DMS 273 (cell line): Measurements from ENCODE around the gene MUC13.

ENCODE experiments used
- DNase-seq: peaks from one replicate; lab custom pipeline; 2025; ENCODE audit not compliant: unreplicated experiment; lab: John Stamatoyannopoulos, UW

MUC13 gene

DNA sequence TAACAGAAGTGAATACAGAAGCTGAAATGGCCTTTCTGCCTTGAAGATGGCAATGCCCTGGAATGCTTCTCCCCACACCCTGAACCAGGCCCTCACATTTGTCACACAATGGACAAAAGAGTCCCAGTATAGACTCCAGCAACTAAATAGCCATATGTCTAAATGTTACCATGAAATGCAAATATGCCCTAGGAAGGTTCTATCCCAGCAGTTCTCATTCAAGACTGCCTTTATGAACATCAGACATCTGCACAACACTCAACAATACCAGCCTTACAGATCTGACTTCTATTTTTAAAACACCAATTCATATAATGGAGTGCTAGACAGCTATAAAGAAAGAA is 55.2 kb downstream of the MUC13 start:
- DNase-seq = no peak

DNA sequence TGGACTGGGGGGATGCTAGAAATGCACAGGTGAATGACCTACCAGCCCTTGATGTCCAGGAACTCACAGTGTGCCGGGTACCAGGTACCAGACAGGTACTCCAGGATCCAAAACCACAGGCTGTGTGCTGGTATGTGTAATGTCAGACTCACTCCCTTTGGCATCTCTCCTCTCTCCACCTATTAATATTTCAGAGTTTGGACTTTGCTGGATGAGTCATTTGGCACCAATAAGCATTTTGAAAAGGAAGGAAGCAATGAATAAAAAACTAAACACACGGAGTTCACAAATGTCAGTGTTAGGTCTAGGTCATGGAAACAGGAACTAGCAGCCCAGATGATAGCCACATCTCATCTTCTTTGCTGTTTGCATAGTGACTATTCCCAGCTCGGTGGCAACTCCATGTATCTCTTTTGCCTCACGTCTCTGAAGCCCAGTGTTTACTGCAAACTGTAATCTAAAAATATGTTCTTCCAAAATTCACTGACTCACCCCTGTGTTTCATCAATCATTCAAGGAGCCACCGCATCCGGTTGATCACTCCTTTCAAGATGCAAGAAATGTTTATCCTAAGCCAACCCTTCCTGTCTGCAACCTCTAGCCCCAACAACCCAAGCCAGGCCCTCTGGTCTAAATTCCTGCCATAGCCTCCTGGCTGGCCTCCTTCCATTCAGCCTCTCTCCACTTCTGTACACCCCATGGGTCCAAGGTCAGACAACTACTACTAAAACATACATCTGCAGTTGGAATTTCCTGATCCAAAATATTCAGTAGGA is 55.8 kb downstream of the MUC13 start:
- no peak for DNase-seq

DNA sequence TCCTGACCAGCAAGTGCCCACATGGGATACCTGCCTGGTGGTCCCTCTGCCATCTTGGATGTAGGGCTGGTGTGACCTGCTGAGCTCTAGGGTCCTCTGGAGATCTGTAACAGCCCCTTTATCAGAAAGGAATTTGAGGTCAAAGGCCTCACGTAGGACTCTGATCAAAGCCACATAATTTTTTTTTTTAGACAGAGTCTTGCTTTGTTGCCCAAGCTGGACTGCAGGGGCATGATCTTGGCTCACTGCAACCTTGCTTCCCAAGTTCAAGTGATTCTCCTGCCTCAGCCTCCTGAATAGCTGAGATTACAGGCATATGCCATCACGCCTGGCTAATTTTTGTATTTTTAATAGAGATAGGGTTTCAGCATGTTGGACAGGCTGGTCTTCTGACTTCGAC is 56.9 kb downstream of the MUC13 start:
- DNase-seq = no peak

DNA sequence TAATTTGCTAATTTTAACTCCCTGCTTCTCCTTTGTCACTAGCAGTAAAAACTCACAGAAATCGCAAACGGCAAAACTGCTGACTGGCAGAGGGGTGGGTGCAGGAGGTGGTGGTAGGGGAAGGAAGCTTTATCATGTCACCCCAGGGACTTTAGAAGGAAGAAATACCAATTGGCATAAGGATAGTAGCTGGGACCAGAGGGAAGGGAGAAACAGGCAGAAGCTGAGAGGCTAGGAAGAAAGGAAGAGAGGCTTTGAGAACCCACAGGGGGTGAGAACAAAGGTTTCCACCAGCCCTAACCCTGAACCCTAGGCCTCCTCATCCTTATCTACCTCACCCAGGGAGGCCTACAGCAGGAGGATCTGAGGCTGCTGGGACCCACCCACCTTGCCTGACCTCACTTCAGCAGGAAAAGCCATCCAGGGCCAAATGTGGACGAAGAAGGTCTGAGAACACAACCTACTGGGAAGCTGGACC is 58.1 kb downstream of the MUC13 start:
- no peak for DNase-seq

DNA sequence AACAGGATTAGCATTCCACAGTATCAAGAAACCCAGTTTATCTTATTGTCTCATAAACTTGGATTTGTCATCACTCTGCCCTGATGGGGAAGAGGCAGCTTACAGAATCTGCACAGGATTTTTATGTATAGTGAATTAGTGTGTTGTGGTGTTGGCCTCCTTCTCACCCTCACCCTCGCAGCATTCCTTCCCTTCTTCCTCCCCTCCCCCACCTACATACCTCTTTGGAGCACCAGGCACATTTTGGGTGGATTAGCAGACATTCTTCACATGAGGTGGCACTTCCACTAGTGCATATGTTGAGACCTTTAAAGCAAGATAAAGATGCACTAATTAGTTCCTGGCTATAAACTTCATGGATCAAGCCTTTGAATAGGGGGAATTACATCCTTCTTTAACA is 61.3 kb downstream of the MUC13 start:
- DNase-seq = no peak

DNA sequence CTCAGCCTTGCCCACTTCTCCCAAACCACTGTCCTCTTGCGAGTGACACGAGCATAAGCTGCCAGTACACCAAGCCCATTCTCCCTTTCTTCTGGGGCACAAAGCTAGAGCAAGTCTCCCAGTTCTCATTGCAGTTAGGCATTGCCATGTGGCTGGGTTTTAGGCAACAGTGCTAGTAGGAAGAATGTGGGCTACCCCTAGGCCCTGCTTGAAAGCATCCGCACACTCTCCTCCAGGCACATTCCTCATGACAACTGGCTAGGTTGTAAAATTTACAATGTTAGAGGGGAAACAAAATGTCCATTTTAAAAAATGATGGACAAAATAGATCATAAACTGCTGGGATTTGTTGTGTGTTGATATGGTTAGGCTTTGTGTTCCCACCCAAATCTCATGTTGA is 67.0 kb downstream of the MUC13 start:
- DNase-seq = no peak

DNA sequence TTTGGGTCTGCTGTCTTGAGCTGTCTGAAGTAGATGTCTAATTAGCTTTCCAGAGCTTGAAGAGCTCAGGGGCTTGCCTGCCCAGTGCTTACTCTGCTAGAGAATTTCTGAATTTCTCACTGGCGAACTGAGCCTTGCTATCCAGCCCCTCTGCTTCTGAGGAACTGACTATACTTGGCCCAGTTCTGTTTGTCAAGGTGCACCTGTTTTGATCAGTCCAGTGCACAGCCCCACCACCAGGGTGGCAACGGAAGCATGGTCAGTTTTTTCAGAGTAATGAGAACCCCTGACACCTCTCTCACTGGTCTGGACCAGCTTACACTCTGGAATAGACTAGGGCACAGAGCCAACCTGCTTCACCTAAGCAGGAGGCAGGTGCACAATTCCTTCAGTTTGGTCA is 72.5 kb downstream of the MUC13 start:
- DNase-seq = no peak

DNA sequence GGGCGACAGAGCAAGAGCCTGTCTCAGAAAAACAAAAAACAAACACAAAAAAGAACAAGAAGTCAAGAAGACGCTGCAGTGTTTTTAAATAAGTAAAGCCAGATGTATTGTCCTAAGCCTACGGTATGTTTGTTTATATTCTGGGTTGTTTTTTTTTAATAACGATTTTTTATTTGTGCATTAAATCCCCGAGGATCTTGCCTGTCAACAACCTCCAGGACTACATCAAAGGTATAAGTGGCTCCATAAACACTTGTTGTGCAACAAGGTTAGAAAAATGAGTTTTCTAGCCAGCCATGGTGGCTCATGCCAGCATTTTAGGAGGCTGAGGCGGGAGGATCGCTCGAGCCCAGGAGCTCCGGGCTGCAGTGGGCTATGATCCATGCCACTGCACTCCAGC is 73.5 kb downstream of the MUC13 start:
- DNase-seq = no peak

DNA sequence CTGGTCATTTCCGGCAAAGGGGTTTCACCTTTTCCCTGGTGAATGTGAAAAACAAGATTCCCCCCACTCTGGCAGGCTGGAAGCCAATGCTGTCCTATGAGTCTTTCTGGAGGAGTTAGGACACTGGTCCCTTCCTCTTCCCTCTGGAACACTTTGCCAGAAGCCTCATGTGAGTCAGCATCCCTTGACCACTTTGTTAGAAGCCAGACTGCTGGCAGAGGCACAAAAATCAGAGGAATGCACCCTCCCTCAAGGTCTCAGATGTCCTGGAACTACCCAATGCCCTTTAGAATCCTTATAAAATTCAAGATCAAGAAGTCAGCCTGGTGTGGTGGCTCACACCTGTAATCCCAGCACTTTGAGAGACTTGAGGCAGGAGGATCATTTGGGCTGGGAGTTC is 74.0 kb downstream of the MUC13 start:
- DNase-seq = peak; percentile 29

DNA sequence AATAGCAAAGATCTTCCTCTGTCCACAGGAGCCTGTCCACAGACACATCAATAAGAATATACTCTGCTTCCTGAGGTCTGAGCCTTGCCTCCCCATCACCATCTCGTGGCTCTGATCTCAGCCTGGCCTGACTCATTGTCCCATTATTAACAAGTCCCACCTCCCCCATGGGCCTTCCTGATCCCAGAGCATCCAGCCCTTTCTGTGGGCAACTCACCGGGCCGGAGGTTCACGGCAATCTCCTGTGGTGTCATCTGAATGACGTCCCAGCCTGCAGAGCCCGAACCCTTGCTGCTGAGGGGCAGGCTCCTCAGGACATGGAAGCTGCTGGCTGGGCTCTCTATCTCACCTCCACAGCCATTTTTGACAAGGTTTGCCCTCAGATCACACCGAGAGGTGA is 75.5 kb downstream of the MUC13 start:
- no peak for DNase-seq

DNA sequence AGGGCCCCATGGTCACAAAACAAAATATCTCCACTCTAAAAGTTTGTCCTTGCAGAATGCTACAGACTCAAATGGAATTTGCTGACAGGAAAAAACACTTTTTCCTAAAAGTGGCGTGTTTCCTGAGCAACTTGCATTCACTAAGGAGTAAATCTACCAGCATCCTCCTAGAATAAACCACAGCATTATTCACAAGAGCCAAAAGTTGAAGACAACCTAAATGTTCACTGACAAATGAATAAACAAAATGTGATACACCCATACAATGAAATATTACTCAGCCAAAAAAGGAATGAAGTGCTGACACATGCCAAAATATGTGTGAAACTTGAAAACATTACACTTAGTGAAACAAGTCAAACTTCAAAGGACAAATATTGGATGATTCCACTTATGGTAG is 76.3 kb downstream of the MUC13 start:
- DNase-seq = no peak

DNA sequence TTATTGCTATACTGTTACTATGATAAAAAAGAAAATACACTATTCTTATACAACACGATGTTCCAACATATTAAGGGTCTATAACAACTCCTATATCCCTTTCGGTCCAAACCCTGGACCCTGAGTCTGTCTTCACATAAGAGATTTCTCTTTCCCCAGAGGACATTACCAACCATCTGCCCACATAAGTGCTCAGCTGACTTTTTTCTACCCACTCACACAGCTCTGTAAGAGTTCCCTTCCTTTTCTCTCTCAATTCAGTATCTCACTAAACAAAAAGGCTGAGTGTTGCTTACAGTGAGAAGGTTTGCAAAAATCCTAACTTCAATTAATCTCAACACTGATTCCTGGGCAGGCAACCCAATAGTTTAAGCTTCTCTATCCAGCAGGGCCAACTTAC is 77.9 kb downstream of the MUC13 start:
- DNase-seq = peak; percentile 70
